HG03575 (cell line): Measurements from ENCODE around the gene EEFSEC.

ENCODE experiments used
- ATAC-seq: cut with Tn5 transposase; IDR thresholded peaks from one replicate; pipeline ENCODE4 v1.9.1; 2021; ENCODE audit not compliant: unreplicated experiment, insufficient number of reproducible peaks, low FRiP score; ENCODE audit errors: extremely low read depth

Gene EEFSEC, protein sequence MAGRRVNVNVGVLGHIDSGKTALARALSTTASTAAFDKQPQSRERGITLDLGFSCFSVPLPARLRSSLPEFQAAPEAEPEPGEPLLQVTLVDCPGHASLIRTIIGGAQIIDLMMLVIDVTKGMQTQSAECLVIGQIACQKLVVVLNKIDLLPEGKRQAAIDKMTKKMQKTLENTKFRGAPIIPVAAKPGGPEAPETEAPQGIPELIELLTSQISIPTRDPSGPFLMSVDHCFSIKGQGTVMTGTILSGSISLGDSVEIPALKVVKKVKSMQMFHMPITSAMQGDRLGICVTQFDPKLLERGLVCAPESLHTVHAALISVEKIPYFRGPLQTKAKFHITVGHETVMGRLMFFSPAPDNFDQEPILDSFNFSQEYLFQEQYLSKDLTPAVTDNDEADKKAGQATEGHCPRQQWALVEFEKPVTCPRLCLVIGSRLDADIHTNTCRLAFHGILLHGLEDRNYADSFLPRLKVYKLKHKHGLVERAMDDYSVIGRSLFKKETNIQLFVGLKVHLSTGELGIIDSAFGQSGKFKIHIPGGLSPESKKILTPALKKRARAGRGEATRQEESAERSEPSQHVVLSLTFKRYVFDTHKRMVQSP

DNA sequence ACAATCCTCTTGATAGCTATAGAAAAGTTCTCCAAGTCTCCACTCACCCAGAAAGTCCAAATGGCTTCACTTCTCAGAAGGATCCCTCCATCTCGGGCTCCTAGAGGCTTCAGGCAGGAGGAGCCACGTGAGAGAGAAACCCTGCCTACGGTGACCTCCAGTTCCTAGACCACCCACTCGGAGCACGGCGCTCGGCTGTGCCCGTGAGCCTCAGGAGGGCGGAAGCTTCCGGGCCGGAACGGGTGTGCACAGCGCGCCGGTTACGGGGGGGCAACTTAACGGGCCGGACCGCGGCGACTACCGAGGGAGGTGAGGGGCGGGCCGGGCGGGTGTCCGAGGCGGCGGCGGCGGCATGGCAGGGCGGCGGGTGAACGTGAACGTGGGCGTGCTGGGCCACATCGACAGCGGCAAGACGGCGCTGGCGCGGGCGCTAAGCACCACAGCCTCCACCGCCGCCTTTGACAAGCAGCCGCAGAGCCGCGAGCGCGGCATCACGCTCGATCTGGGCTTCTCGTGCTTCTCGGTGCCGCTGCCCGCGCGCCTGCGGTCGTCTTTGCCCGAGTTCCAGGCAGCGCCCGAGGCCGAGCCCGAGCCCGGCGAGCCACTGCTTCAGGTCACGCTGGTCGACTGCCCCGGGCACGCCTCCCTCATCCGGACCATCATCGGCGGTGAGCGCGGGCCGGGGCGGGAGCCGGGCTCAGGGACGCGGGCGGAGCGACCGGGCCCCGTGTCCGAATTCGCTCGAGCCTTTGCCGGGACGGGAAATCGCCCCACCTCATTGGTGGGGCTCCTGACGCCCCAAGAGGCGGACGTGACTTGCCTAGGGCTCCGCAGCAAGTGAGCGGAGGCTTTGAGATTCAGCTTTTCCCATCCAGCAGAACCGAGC, at the start of gene EEFSEC:
EEFSEC (plus strand) TSS at position 326 of the 886 bp plus-strand sequence; CDS start at position 353, 27 bp downstream.
- no peak for ATAC-seq

DNA sequence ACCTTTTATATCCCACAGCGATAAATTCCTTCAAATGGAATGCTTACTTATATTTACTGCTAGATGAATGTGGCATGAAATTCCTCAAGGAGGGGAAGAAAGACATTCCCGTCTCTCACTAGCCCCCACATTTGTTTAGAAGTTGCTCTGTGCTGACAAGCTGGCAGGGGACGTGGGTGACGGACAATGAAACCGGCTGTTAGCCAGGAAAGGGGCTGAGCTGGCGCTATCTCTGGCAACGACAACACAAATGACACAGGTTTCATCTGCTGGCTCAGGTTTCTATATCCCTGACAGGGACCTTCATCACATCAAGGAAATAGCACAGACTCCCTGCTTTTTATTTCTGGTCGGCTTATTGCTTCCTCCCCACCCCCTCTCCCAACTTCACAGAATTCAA, 45.4 kb upstream of the EEFSEC start:
- no peak for ATAC-seq

DNA sequence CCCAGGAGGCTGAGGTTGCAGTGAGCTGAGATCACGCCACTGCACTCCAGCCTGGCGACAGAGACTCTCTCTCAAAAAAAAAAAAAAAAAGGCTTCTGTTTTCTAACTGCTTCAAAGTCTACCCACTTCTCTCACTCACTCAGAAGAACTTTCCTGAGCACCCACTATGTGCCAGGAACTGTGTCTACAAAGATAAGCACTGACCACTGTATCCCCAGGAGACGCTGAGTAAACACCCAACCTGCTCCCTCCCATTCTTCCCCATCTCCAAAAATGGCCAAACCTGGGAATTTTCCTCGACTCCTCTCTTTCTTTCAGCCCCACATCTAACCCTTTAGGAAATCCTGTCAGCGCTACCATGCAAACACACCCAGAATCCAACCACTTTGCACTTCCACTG, 42.1 kb upstream of the EEFSEC start:
- ATAC-seq, result no peak

DNA sequence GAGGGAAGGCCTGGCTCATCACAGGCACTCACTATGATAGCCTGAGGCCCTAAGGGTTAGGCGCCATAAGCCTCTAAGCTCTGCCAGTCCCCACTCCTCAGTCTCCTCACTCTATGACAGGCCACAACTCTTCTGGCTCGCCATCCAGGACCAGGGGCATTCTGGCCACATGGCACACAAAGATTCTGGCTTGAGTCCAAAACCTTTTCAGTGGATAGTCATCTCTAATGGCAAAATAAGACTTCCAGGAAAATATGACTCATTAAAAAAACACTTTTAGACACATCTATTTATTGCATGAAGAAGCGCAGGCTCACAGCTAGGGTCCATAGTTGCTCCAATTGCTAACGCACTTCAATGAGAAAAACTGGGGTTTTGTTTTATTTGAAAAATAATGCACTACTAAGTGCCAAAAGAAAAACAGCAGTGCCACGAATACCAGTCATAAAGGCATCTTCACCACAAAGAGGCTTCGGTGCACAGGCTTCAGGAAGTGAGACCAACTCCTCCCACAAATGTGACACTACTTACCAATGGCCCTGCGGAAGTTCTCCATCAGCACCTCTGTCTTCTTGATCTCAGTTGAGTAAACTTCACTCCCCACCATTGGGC, 40.8 kb upstream of the EEFSEC start:
- no peak for ATAC-seq

DNA sequence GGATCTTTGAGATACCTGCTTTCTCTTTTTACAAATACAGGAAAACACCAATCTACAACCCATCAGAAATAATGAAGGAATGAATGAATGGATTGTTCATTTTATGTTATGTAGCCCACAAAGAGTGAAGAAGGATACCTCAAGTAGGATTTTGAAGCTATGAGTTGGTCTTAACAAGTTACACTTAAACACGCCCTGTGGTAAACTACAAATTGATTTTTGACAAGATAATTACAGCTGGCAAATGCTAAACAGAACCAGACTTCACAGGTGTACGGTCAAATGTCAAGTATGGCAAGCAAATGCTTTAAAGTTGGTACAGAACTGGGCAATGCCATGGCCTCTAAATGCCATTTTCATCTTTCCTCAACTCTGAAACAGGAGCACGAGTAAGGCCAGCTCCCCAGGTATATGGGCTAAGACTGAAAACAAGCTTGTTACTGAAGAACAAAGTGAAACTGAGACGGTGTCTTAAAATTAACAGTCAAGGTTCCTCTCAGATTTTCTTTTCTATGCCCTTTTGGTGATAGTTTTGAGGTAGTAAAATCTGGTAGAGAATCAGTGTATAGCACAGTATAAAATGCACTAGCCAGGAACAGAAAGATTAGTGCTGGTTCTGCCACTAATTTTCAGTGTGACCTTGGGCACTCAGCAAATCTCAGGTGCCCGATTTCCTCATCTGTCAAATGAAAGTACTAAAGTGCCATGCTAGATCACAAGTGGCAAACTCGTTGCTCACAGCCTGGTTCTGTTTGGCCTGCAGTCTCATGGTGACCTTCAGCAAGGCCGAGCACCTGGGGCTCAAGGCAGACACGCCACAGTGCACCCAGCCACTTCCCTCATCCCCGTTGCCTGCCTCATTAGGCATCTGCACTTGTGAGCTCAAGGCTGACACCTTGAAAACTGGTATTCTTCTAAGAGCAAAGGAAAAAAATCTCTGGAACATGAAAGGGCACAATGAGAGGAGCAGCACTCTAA, 39.2 kb upstream of the EEFSEC start:
- ATAC-seq, result no peak

DNA sequence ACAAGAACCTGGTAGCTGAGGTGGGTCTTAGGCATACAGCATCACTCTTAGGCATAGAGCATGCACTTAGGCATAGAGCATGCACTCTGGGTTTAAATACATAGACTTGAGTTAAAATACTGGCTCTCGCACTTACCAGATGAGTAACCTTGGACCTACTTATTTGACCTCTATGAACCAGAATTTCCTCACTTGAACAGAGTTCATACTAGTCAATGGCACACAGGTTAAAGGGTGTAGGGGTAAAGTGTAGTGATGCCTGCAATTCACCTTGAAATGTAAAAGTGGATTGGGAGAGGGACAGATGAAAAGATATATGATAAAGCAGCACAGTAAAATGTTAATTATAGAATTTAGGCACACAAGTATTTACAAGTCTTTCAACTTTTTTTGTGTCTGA, 31.3 kb upstream of the EEFSEC start:
- ATAC-seq, result no peak

DNA sequence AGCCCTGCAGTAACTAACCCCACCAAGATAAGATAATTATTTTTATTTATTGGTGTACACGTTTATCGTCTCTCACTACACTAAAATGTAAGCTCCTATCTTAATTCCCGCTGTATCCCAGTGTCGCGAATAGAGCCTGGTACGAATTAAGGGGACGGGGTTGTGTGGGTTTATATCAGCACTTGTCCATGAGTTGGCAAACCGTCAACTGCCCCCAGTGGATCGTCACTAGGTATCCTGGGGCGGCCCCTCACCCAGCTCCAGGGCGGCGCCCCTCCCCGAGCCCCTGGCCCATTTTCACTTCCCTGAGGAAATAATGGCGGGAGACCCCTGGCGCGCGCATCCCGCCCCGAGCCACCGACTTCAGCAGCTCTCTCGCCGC, 30.1 kb upstream of the EEFSEC start:
- ATAC-seq, result no peak

DNA sequence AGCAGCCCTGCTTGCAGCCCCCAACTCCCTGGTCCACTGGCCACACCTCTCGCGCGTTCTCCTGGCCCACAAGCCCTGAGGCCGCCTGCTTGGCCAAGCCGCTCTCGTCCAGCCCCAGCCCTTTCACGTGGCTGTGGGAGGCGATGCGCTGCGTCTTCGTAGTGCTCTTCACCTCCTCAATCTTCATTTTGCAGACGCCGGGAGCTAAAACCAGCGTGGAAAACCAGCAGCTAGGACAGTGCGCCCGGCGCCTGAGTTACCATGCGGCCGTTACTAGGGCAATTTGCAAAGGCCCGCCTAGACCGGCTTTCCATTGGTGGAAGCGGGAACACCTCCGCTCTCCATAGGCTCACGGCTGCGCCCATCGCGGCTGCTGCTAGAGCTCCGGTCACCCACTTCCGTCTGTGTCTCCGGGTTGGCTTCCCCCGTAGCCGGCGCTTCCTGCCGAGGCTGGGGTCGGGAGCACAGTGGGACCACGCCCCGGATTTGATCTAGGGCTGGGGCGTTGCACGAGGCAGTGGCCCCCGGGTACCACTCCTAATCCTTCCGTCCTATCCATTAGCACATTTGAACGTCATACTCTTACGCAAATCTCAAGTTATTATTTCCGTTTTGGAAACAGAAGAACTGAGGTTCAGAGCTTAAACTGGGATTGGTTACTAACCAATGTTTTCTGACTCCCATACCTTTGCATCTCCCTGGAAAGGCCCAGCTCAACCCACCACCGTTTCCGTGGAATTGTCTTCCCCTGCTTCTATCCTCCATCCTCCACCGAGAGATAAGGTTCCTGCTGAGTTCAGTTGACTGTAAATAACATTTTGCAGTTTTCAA, 29.5 kb upstream of the EEFSEC start, which contains the start of gene RUVBL1:
RUVBL1 (minus strand) TSS at position 275 of the 831 bp plus-strand sequence; CDS start at position 187, 88 bp downstream.
- ATAC-seq, result peak; percentile 68

DNA sequence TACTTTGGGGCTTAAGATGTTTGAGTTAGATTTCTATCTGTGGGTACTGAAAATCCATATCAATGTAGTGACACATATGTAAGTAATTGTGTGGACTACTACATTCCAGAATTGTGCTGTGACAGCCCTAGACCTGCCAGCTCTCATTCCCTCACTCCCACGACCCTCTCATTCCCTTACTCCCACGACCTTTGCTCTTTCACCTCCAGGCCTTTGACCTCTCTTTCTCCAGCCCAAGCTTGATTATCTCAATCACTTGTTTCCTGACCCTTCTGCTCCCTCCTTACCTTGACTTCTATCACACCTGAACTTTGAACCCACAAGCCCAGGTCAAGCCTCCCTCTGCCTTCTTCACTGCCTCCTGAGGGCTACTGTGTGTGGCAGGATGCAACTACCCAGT, 26.0 kb upstream of the EEFSEC start:
- ATAC-seq, result no peak

DNA sequence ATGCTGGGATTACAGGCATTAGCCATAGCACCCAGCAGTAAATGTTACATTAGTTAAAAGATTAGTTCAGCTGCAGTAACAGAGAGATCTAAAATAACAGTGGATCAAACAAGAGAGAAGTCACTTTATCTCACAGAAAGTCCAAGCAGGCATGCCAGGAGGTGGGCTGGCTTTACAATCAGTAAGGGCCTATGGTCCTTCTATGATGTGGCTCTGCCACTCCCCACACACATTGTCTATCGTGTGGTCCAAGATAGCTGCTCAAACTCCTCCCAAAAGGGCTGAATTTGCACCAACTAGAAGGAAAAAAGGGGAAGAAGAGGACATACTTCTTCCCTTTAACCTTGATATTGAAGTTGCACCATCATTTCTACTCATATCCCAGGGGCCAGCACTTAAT, 25.0 kb upstream of the EEFSEC start:
- no peak for ATAC-seq

DNA sequence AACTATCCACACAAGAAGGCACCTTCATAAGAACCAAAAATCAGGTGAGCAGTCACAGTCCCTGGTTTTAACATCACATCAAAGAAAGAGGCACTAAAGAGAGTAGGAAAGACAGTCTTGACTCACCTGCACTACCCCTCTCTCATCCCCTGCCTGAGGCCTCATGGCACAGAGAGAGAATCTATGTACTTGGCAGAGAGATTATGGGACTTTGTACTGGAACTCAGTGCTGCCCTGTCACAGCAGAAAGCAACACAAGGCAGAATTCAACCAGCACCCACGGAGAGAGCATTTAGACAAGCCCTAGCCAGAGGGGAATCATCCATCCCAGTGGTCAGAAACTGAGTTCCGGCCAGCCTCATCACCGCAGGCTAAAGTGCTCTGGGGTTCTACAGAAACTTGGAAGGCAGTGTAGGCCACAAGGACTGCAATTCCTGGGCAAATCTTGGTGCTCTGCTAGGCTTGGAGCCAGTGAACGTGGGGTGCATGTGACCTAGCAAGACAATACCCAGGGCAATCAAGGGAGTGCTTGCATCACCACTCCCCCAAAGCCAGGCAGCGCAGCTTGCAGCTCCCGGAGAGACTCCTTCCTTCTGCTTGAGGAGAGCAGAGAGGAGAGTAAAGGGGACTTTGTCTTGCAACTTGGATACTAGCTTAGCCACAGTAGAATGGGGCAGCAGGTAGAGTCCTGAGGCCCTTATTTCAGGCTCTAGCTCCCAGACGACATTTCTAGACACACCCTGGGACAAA, 21.2 kb upstream of the EEFSEC start:
- no peak for ATAC-seq

DNA sequence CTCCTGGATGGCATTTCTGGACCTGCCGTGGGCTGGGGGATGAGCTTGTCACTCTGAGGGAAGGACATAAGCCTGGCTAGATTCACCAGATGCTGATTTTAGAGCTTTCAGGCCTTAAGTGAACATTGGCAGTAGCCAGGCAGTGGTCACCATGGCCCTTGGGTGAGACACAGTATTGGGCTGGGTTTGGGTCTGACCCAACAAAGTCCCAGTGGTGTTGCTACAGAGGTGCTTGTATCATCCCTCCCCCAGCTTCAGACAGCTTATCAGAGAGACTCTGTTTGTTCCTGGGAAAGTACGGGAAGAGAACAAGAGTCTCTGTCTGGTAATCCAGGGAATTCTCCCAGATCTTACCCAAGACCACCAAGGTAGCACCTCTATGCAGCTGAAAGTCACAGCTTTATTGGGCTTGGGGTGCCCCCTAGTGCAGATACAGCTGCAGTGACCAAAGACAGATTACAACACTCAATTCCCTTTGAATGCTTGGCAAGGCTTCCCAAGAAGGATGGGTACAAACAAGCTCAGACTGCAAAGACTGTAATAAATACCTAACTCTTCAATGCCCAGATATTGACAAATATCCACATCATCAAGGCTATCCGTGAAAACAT, 19.9 kb upstream of the EEFSEC start:
- ATAC-seq, result no peak

DNA sequence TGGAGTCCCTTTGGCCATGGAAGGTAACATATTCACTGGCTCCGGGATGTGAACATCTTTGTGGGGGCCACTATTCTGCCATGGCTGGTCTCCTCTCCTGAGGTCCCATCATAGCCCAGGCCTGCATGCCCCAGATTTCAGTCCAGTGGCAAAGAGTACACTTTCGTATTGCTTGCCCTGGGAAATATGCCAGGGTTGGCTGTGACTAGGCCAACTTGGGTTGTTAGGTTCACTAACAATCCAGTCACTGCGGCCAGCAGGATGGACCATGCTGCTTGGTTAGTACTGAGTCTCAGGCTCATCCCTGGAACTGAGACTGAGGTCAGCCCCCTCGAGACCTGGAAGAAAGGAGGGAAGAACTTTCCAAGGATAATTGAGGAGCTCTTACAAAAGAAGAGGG, 9.8 kb upstream of the EEFSEC start:
- no peak for ATAC-seq

DNA sequence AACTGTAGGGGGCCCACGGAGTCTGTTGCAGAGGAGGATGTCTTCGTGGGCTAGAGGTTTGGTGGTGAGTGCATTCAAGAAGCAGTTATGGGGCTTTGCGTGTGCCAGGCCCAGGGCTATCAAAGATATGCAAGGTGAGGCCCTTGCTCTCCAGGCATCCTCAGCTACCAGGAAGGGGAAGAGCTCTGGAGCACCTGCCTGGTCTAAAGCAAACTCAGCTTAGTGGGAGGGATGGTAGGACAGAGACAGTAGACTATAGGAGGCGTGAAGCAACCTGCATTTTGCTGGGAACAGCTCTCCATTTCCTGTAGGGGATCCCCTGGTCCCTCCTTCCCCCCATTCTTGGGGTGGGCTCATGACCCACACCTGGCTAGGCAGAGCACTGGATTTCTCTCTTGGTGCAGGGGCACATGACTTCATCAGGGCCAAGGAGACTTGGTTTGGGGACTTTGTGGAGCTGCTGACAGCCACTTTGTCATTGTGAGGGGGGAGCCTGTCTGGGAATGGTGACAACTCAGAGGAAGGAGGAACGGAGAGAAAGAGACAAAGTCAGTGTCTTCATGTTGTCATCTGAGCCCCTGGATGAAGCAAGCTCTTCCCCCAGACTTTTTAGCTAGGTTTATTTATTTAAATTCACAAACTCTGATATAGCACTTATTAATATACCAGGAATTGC, 8.6 kb upstream of the EEFSEC start:
- no peak for ATAC-seq

DNA sequence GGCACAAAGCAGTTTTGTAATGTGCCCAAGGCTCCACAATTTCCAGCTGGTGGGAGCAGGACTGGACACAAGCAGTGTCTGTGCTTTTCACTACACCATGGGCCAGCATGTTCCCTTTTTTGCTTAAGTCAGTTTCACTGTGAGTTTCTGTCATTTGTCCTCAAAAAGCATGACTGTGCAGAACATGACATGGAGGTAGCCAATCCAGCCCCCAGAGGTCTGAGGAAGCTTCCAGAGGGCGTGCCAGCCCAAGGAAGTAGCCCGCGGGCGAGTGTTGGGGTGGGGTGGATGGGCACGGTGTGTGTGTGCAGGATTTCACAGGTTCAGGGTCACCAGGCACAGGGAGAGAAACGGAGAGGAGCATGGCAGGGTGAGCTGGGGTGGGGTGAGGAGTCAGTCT, 8.0 kb upstream of the EEFSEC start:
- no peak for ATAC-seq

DNA sequence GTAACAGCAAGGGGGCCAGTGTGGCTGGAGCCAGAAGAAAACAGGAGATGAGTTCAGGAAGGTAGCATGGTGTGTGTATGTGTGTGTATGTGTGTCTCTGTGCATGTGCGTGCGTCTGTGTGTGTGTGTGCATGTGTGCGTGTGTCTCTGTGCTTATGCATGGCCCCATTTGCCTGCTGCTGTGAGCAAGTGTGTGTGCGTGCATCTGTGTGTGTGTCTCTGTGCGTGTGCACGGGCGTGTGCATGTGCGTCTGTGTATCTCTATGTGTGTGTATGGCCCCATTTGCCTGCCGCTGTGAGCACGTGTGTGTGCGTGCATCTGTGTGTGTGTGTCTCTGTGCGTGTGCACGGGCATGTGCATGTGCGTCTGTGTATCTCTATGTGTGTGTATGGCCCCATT, 7.1 kb upstream of the EEFSEC start:
- no peak for ATAC-seq
